ENCODE measurements around the gene FBXW5. TPM values are rescaled to one million over a fixed set of nuclear protein-coding genes. Genes with fewer than 3 reads are reported as not detected.
A peak's percentile ranks its signal among the peaks of the same experiment; 100 is the strongest.

FBXW5 gene
- total RNA-seq, 1 experiment from 2014 or later = 70.5 TPM

DNA sequence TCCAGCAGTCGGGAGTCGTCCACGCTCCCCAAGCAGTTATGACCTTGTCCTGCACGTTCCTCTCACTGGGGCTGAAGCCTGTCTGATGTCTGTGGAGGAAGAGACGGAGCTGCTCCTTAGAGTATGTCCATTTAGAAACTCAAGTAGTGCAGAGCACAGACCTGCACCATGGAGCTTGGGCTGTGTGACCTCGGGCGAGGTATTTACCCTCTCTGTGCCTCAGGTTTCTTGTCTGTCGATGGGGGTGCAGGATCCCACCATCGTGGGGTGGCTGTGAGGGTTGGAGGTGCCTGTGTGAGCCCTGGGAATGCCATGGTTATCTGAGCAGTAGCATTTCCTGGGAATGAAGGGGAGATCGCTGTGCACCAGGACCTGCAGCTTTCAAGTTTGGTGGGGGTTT is 44.0 kb downstream of the FBXW5 start (continued):
- no peak for TF ChIP-seq AR (CRISPR knock-in tag; IDR thresholded peaks at IDR 0.05)

DNA sequence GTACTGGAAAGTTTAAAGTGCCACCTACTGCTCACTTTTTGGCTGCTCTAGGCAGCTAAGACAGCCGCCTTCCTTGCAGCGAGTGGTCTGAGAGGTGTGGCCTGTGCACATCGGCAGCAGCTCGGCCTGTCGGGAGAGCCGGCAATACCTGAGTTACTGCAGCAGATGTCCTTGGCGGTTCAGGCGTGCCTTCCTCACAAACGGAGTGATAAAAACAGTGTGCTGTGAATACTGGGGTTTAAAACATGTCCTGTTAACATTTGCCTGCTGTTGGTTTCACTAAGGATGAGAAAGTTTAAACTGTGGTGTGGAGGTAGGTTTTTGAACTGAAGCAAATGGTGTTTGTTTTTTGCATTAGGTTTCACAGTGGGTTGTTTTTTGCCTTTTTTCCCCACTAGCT is 45.3 kb downstream of the FBXW5 start:
- TF ChIP-seq HMGA2 (CRISPR knock-in tag; IDR thresholded peaks at IDR 0.05) = no peak
- no peak for TF ChIP-seq ZNF425 (CRISPR knock-in tag; conservative IDR thresholded peaks at IDR 0.05)
- no peak for TF ChIP-seq TP53 (CRISPR knock-in tag; IDR thresholded peaks at IDR 0.05)
- no peak for TF ChIP-seq PRRX2 (CRISPR knock-in tag; IDR thresholded peaks at IDR 0.05)
- no peak for TF ChIP-seq MAX (CRISPR knock-in tag; IDR thresholded peaks at IDR 0.05)
- no peak for TF ChIP-seq FOXJ3 (CRISPR knock-in tag; IDR thresholded peaks at IDR 0.05; ENCODE audit: borderline replicate concordance)
- TF ChIP-seq ESRRA (CRISPR knock-in tag; IDR thresholded peaks at IDR 0.05; ENCODE audit: borderline replicate concordance) = no peak
- no peak for TF ChIP-seq ZNF121 (CRISPR knock-in tag; IDR thresholded peaks at IDR 0.05)
- no peak for TF ChIP-seq ZNF232 (CRISPR knock-in tag; IDR thresholded peaks at IDR 0.05)
- TF ChIP-seq ZNF396 (CRISPR knock-in tag; IDR thresholded peaks at IDR 0.05; ENCODE audit: borderline replicate concordance) = no peak
- TF ChIP-seq ELF4 (CRISPR knock-in tag; IDR thresholded peaks at IDR 0.05; ENCODE audit: low read depth) = no peak
- Mint-ChIP-seq H3K9me3 (no peaks in the 10 kb centered on the region), H3K4me3 (no peak overlapping the region), H3K27me3 (ENCODE audit: low read depth) (no peaks in the 10 kb centered on the region), H3K36me3 (peaks cover 36% of the 10 kb centered on the region), H3K4me1 (no peaks in the 10 kb centered on the region), H3K27ac (no peak overlapping the region)
- no peak for ATAC-seq
- POLR2A ChIA-PET = no interaction called here
- DNase-seq (ENCODE audit: low spot score) = no peak
- CTCF ChIA-PET = interaction anchor here (1.6 kb wide), 1 partner anchor 136 kb away, joined by 4 read pairs; no protein-coding TSS in a partner anchor

- TF ChIP-seq HMGA2 (CRISPR knock-in tag; IDR thresholded peaks at IDR 0.05) (no peak), ELF4 (CRISPR knock-in tag; IDR thresholded peaks at IDR 0.05; ENCODE audit: low read depth) (no peak), E2F5 (CRISPR knock-in tag; IDR thresholded peaks at IDR 0.05) (no peak), MAX (CRISPR knock-in tag; IDR thresholded peaks at IDR 0.05) (no peak), TEAD1 (CRISPR knock-in tag; IDR thresholded peaks at IDR 0.05) (no peak), CDX4 (CRISPR knock-in tag; IDR thresholded peaks at IDR 0.05; ENCODE audit: borderline replicate concordance) (no peak), TEAD4 (CRISPR knock-in tag; IDR thresholded peaks at IDR 0.05) (no peak), ESRRA (CRISPR knock-in tag; IDR thresholded peaks at IDR 0.05; ENCODE audit: borderline replicate concordance) (no peak)
- TF ChIP-seq, protein P1, sequence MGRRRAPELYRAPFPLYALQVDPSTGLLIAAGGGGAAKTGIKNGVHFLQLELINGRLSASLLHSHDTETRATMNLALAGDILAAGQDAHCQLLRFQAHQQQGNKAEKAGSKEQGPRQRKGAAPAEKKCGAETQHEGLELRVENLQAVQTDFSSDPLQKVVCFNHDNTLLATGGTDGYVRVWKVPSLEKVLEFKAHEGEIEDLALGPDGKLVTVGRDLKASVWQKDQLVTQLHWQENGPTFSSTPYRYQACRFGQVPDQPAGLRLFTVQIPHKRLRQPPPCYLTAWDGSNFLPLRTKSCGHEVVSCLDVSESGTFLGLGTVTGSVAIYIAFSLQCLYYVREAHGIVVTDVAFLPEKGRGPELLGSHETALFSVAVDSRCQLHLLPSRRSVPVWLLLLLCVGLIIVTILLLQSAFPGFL (CRISPR knock-in tag; IDR thresholded peaks at IDR 0.05; ENCODE audit: borderline replicate concordance) = no peak
- TF ChIP-seq, protein P2, sequence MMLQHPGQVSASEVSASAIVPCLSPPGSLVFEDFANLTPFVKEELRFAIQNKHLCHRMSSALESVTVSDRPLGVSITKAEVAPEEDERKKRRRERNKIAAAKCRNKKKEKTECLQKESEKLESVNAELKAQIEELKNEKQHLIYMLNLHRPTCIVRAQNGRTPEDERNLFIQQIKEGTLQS (CRISPR knock-in tag; conservative IDR thresholded peaks at IDR 0.05) = no peak
- TF ChIP-seq, protein P3, sequence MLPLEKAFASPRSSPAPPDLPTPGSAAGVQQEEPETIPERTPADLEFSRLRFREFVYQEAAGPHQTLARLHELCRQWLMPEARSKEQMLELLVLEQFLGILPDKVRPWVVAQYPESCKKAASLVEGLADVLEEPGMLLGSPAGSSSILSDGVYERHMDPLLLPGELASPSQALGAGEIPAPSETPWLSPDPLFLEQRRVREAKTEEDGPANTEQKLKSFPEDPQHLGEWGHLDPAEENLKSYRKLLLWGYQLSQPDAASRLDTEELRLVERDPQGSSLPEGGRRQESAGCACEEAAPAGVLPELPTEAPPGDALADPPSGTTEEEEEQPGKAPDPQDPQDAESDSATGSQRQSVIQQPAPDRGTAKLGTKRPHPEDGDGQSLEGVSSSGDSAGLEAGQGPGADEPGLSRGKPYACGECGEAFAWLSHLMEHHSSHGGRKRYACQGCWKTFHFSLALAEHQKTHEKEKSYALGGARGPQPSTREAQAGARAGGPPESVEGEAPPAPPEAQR (CRISPR knock-in tag; IDR thresholded peaks at IDR 0.05) = no peak
- Mint-ChIP-seq H3K27ac (peak overlapping the region; percentile 45; the same call in 1 of the 2 replicates), H3K27me3 (ENCODE audit: low read depth) (no peaks in the 10 kb centered on the region), H3K4me3 (no peak overlapping the region), H3K4me1 (no peaks in the 10 kb centered on the region), H3K9me3 (no peaks in the 10 kb centered on the region), H3K36me3 (peaks cover 37% of the 10 kb centered on the region)
- no peak for DNase-seq (ENCODE audit: low spot score)
- CTCF ChIA-PET = interaction anchor here (0.6 to 1.6 kb wide), 3 partner anchors 20 to 137 kb away, joined by 3 to 5 read pairs (median 4); no protein-coding TSS in a partner anchor
- no peak for ATAC-seq
- POLR2A ChIA-PET = interaction anchor here (1.6 kb wide), 1 partner anchor 10 kb away, joined by 6 read pairs; no protein-coding TSS in a partner anchor
These were observed 45.9 kb downstream of the FBXW5 start for GRCh38 chr9:136898483-136899100.

All from WTC11 (cell line).